SK-N-MC (cell line): Measurements from ENCODE around the gene MOB3B.
"Not testable (repeated sequence)": the region's sequence is repeated elsewhere in the genome, so short reads cannot be mapped to it uniquely, and the experiment has no call there.

Experiments used
- DNase-seq: peaks from one replicate; pipeline ENCODE4 v3.0.0-alpha.2; 2011; ENCODE audit warnings: low read depth, low spot score
- H3K27ac ChIP-seq: fragments of 200-600 bp; sonication (generic); 2 replicates; pipeline ENCODE4 v1.5.1; 2016; ENCODE audit warnings: mixed run types
- H3K36me3 ChIP-seq: fragments of 200-600 bp; sonication (generic); 2 replicates; pipeline ENCODE4 v1.6.1; 2017; ENCODE audit warnings: antibody characterized with exemption, low read length, mixed read lengths; ENCODE audit not compliant: insufficient read depth
- H3K4me3 ChIP-seq: fragments of 200-600 bp; sonication (generic); 2 replicates; pipeline ENCODE4 v1.5.1; 2016
- H3K9ac ChIP-seq: fragments of 200-600 bp; sonication (generic); 2 replicates; pipeline ENCODE4 v1.8.0; 2017; ENCODE audit warnings: mixed run types, mixed read lengths; ENCODE audit not compliant: insufficient read length
- H3K9me3 ChIP-seq: fragments of 200-600 bp; sonication (generic); 2 replicates; pipeline ENCODE4 v1.6.1; 2017; ENCODE audit warnings: low read depth, mild to moderate bottlenecking, antibody characterized with exemption, low read length, moderate library complexity, mixed read lengths
- EZH2 ChIP-seq: fragments of 200-600 bp; sonication (generic); IDR thresholded peaks from one replicate; pipeline ENCODE4 v1.6.1; 2017; ENCODE audit warnings: antibody characterized with exemption
- FOXP2 ChIP-seq: optimal IDR thresholded peaks from 2 replicates; pipeline ENCODE3; 2011; ENCODE audit warnings: mild to moderate bottlenecking, moderate library complexity; ENCODE audit not compliant: insufficient read depth; ENCODE audit errors: extremely low read length, control extremely low read depth
- POLR2AphosphoS5 ChIP-seq: IDR thresholded peaks from 2 replicates; pipeline ENCODE4 v1.6.1; 2012; ENCODE audit warnings: mild to moderate bottlenecking, low read depth, low read length, borderline replicate concordance

The MOB3B gene

GRCh38 chr9:27427272-27427643, 102.4 kb downstream of the MOB3B start:
- Histone ChIP-seq H3K9ac (no peak overlapping the region), H3K27ac (no peak overlapping the region), H3K36me3 (no peaks in the 10 kb centered on the region), H3K9me3 (no peaks in the 10 kb centered on the region), H3K4me3 (no peak overlapping the region)
- TF ChIP-seq POLR2AphosphoS5 (no peak), FOXP2 (no peak), EZH2 (no peak)
- no peak for DNase-seq

DNA sequence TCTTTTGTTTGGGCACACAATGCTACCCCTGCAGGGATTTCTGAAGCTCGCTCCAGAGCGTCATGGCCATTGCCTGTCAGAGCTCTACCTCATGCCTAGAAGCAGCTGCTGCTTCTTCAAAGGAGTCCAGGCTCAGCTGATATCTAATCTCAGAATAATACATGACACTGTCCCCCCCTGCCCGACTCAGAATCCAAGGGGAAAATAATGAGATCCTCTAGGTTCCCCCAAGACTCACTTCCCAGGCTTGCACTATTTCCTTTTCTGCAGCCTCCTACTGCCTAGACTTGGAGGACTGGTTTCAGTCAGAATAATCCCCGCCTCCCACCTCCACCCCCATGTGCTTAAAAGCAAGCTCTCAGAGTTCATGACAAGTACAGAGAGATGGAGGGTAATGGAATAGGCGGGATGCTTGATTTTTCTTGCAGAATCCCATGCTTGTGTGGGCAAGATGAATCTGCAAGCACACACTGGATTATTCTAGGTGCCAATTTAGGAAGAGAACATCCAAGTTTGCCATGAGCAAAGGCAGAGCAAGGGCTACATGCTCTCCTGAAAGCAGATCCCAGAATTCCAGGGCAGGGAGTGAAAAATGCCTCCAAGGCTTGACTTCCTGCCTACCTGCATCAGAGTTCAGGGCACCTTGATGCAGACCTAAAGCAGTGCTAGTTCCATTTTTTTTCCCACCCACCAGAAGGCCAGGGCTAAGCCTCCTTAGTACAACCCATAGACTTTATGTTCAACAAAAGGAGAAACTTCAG, 102.9 kb downstream of the MOB3B start:
- no peaks in the 10 kb centered on the region for H3K36me3 ChIP-seq
- H3K9me3 ChIP-seq, result no peaks in the 10 kb centered on the region
- H3K4me3 ChIP-seq, result no peak overlapping the region
- DNase-seq, result no peak
- no peak for TF ChIP-seq FOXP2
- TF ChIP-seq EZH2, result no peak
- no peak for TF ChIP-seq POLR2AphosphoS5
- H3K9ac ChIP-seq, result no peak overlapping the region
- H3K27ac ChIP-seq, result no peak overlapping the region

DNA sequence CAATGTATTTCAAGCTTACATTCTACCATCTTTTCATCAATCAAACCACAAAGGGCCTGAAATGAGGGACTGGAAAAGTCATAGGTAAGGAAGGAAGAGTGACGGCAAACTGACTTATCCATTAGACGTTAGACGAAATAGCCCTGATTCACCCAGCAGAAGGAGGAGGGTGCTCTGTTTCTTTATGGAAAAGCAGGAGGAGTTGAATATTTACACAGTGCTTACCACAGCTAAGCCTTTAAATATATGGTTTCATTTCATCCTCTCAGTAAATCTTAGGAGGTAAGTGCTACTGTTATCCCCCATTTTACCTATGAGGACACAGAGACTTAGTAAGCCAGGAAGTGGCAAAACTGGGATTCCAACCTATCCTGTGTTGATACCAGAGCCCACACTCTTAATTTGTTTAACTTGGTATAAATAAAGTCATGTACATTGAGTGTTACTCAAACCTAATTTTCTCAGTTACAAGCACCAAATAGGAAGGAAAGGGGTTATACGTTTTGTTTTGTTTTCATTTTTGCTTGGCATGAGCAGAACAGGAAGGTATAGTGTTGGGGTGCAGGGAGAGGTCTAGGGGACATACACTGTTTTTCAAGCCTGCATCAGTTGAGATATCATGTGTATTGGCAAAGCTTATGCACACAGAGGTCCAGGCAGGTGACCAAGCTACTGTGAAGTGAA, 103.6 kb downstream of the MOB3B start:
- Histone ChIP-seq H3K9ac (no peak overlapping the region), H3K4me3 (no peak overlapping the region), H3K36me3 (no peaks in the 10 kb centered on the region), H3K27ac (no peak overlapping the region), H3K9me3 (no peaks in the 10 kb centered on the region)
- DNase-seq, result no peak
- no peak for TF ChIP-seq POLR2AphosphoS5
- no peak for TF ChIP-seq FOXP2
- no peak for TF ChIP-seq EZH2

GRCh38 chr9:27423915-27424710, 105.5 kb downstream of the MOB3B start:
- TF ChIP-seq EZH2, result no peak
- no peak for TF ChIP-seq POLR2AphosphoS5
- TF ChIP-seq FOXP2, result no peak
- H3K9ac ChIP-seq, result no peak overlapping the region
- H3K36me3 ChIP-seq, result no peaks in the 10 kb centered on the region
- no peaks in the 10 kb centered on the region for H3K9me3 ChIP-seq
- DNase-seq, result no peak
- no peak overlapping the region for H3K4me3 ChIP-seq
- no peak overlapping the region for H3K27ac ChIP-seq

DNA sequence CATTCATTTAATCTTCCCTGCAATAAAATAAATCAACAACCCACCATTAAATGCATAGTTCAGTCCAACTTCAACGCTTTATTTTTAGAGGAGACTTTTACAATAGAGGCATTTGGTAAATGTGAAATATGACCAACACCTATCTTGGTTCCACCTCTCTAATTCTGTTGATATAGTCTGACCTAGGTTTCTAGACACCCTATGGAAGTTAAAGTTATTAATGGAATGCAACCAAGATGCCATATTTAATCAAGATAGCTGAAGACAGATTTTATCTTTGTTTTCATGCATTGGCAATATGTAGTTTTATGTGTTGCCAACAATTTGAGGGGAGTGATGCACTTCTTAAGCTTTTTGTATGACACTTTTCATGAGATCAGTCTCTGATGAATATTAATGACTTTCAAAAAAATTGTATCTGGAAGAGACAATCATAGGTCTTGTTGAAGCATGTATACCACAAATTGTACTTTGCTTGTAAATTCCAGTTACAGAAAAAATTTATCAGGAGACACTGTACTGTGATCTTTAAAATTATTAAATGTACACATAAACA, 107.3 kb downstream of the MOB3B start:
- H3K9ac ChIP-seq, result no peak overlapping the region
- H3K27ac ChIP-seq, result no peak overlapping the region
- no peaks in the 10 kb centered on the region for H3K36me3 ChIP-seq
- DNase-seq, result no peak
- TF ChIP-seq FOXP2 (no peak), POLR2AphosphoS5 (no peak), EZH2 (no peak)
- no peaks in the 10 kb centered on the region for H3K9me3 ChIP-seq
- H3K4me3 ChIP-seq, result no peak overlapping the region

- TF ChIP-seq FOXP2 (no peak), POLR2AphosphoS5 (no peak), EZH2 (no peak)
- no peak overlapping the region for H3K4me3 ChIP-seq
- DNase-seq, result no peak
- H3K27ac ChIP-seq, result no peak overlapping the region
- H3K36me3 ChIP-seq, result no peaks in the 10 kb centered on the region
- H3K9me3 ChIP-seq, result no peaks in the 10 kb centered on the region
- H3K9ac ChIP-seq, result no peak overlapping the region
These were observed 108.0 kb downstream of the MOB3B start for GRCh38 chr9:27421577-27421976.

DNA sequence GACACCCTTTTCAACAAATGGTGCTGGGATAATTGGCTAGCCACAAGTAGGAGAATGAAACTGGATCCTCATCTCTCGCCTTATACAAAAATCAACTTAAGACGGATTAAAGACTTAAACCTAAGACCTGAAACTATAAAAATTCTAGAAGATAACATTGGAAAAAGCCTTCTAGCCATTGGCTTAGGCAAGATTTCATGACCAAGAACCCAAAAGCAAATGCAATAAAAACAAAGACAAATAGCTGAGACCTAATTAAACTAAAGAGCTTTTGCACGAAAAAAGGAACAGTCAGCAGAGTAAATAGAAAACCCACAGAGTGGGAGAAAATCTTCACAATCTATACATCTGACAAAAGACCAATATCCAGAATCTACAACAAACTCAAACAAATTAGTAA, 110.1 kb downstream of the MOB3B start:
- H3K9me3 ChIP-seq, H3K27ac ChIP-seq, H3K36me3 ChIP-seq, DNase-seq, H3K9ac ChIP-seq, H3K4me3 ChIP-seq: not testable (repeated sequence)

DNA sequence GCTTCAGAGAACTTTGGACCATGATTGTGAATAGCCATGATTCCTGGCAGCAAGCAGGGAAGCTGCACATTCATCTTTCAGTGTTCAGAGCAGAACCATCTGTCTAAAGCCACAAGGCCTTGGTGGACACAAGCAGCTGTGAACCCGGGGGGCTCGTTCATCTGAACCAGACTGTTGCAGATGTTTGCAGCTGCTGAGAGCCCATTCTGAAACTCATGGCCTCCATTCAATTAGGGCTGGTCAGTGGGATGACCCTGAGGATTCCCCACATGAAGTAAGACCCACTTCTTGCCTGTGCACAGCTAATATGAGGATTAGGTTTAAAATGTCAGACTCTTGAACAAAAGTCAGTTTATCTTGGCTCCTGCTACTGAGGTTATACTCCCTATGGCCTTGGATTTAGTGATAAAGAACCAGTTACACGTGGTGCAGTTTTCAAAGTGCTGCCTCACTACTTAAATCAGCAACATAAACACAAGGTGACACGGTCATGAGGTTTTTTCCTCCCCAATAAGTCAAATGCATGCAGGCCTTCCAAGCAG, 115.3 kb downstream of the MOB3B start:
- TF ChIP-seq EZH2 (no peak), POLR2AphosphoS5 (no peak), FOXP2 (no peak)
- Histone ChIP-seq H3K9ac (no peak overlapping the region), H3K27ac (no peak overlapping the region), H3K36me3 (no peaks in the 10 kb centered on the region), H3K9me3 (no peaks in the 10 kb centered on the region), H3K4me3 (no peak overlapping the region)
- DNase-seq, result no peak
